Medulla oblongata (tissue), 1 donor: ENCODE results near the gene PSMB7.
A peak's percentile ranks its signal among the peaks of the same experiment; 100 is the strongest.
"Not testable (repeated sequence)": the region's sequence is repeated elsewhere in the genome, so short reads cannot be mapped to it uniquely, and the experiment has no call there.

Experiments
- DNase-seq: peaks from one replicate; pipeline ENCODE4 v3.0.0-alpha.2; 2015; ENCODE audit errors: extremely low spot score

The PSMB7 gene

DNA sequence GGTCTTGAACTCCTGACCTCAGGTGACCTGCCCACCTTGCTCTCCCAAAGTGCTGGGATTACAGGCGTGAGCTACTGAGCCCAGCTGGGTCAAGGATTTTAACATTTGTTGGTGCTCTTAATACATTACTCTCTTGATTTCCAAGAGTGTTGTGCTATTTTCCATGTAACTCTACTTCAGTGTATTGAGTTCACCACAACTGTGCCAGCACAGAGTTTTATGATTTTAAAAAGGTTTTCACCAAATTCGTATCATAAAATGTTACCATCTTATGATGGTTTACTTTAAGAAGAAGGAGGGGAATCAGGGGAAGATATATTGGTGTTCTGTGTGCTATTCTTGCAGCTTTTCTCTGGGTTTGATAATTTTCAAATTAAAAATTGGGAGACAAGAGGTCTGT is 28.4 kb upstream of the PSMB7 start:
- DNase-seq, result no peak

DNA sequence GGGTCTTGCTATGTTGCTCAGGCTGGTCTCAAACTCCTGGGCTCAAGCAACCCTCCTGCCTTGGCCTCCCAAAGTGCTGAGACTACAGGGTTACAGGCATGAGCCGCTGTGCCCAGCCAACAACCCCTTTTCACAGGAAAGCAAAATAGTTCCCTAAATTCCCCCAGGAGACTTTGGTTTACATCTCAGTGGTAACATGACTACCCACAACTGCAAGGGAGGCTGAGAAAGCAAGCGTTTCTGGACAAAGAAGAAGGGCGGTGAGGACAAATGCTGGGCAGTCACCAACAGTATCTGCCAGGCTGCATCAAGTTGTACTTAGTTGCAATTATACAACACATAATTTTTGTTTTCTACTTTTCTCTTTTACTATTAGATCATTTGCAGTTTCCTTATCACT is 27.6 kb upstream of the PSMB7 start:
- no peak for DNase-seq

DNA sequence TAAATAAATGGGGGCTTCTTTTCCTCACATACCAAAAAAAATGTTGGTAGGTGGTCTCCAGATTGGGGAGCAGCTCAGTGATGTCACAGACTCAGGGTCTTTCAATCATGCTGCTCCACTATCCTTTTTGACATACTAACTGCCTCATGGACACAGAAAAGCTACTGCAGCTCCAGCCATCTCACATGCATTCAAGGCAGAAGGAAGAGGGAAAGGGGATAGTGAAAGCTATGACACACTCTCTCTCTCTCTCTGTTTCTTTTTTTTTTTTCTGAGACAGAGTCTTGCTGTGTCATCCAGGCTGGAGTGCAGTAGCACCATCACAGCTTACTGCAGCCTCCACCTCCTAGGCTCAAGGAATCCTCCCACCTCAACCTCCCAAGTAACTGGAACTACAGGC is 27.1 kb upstream of the PSMB7 start:
- no peak for DNase-seq

DNA sequence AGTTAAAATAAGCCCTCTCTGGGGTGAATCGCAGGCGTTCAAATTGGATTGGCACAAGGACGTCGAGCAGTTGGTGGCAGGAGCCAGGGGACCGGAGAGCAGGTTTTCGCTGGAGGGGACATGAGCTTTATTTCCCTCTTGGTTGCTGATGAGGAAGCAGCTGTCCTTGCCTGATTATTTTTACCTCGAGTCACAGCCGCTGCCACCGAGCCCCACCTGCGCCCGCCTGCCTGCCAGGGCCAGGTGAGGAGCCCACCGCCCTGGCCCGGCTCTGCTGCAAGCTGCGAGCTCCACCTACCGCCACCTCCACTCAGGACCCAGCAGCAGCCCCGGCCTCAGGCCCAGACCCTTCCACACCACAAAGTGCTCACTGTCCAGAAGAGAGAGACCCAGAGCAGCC is 26.0 kb upstream of the PSMB7 start:
- no peak for DNase-seq

DNA sequence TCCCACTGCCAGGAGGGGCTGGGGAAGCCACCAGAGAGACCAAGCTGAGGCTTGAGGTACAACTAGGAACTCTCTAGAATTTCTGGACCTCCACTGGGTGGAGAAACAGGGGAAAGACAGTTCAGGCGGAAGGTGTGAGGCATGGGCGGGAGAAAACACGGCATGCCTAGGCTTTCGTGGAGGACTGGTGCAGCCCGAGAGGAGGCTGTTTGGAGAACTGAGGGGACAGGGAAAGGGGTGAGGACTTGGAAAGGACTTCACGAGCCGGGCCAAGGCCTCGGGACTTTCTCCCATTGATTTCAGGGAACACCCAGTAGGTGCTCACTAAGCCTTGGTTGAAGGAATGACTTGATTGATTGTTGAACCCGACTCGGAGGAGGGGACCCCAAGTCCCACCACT is 25.5 kb upstream of the PSMB7 start:
- no peak for DNase-seq

DNA sequence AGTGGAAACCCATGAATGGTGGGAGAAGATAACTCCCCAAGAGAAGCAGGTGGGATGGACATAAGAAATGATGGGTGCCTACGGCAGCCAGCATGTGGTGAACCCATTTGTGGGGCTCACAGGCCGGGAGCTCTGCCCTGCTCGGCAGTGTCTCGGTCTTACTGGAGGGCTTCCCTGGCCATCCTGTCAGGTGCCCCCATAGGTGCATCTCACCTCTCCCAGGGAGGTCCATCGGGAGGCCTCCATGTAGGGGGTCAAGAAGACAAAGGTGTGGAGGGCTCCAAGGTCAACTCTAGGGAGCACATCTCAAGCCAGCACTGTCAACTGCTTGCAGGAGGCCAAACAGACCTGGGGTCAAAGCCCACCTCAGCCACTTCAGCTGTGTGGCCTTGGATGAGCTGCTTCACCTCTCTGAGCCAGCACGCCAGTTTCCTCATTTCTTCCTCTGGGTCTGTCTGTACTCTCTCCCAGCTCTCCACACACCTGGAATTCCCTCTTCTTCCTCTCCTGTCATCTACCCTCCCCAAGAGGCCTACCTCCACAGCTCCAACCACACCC is 24.5 kb upstream of the PSMB7 start:
- no peak for DNase-seq

DNA sequence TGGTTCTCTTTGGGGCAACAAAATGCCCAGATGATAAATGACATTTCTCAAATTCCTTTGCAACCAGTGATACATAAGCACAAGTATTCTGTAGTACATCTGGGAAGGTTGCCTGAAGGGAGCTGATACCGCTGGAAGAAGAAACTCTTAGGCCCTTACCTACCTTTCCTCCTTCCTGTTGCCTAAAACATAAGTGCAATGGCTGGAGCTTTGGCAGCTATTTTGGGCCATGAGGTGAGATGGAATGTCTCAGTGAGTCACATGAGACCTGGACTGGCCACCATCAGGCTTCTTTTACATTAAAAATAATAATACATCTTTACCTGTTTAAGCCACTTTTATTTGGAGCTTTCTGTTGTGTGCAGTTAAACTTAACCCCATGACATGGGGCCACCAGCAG is 23.8 kb upstream of the PSMB7 start:
- DNase-seq, result no peak

DNA sequence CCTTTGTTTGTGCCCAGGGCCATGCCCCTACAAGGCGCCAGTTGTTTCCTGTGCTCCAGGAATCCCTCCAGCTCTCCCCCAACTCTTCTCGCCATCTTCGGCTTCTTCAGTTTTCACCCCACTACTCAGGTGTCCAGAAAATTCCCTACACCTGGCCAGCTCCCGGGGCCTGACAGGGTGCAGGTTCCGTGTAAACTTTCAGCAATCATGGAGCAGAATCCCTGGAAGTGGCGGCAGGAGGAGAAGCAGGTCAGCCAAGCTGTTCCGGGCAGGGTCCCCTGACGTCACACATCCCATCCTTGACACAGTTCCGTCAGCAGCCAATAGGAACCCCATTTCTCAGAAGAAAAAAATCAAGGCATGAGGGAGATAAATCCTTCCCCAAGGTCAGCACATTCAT is 22.8 kb upstream of the PSMB7 start:
- no peak for DNase-seq

DNA sequence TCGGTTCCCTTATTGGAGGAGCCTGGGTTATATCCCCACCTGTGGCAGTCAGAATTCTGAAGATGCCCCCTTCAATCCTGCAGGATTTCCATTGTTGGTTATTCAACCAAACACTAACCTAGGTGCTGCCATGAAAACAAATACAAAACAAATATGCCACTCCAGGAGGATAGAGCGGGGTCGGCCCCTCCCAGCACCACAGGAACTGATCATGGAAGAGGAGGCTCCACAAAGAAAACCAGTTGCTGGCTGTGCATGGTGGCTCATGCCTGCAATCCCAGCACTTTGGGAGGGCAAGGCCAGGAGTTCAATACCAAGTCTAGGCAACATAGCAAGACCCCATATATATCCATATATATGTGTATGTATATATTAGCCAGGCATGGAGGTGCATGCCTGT is 21.8 kb upstream of the PSMB7 start:
- no peak for DNase-seq

DNA sequence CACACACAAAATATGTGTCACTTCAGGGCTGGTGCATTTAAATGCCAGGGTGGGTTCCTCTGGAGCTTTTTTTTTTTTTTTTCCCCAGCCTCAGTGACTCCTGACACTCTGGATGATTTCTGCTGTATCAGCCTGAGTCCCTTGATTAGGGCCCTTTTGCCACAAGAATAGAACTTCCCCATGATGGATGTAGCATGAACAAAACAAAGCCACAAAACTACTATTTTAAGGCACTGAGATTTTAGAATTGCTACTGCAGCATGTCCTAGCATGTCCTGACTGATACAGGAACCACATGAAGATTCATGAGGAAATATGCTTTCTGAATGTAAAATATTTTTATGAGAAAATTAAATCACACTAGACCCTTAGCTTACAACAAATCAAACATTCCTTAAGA is 21.1 kb upstream of the PSMB7 start:
- no peak for DNase-seq

DNA sequence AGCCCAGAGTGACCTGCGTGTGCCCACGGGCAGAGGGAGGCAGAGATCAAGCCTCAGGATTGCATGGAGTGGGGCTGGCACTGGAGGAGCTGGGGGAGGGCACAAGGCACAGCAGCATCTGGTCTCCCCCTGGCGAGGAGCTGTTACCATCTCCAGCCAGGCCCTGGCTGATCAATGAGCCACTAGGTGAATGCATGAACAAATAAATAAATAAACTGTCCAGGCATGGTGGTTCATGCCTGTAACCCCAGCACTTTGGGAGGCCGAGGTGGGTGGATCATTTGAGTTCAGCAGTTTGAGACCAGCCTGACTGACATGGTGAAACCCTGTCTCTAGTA is 14.3 kb upstream of the PSMB7 start:
- DNase-seq, result no peak

DNA sequence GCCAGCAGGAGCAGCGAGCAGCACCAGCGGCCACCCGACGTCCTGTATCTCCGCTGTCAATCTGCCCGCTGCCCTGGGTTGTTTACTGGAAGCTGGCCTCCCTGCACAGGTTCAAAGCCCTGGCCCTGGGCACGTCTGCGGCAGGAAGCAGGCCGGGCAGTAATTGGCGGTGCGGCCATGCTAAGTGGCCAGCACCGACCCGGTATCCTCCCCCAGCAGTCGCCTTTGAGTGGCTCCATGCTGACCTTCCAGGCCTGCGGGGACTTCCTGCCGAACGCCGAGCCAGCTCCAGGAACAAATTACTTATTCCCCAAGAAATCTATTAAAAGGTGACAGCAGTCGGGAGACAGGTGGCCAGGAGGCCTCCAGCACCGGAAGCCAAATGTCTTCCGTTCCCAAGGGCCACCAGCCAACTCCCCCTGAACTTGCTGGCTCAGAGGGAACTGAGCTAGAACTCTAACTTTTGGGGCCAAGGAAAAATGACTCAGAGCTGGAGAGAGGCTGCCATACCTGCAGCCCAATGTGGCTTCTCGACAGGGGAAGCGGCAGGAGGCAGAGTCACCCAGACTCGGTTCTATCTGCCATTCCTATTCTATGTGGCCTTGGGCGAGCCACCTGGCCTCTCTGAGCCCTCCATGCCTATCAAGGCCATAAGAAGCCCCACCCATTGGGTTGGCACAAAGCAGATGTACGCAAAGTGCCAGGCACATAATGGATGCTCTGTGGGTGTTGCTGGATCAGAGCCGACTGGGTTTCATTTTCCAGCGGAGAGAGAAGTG is 13.7 kb upstream of the PSMB7 start:
- DNase-seq, result peak; percentile 29

DNA sequence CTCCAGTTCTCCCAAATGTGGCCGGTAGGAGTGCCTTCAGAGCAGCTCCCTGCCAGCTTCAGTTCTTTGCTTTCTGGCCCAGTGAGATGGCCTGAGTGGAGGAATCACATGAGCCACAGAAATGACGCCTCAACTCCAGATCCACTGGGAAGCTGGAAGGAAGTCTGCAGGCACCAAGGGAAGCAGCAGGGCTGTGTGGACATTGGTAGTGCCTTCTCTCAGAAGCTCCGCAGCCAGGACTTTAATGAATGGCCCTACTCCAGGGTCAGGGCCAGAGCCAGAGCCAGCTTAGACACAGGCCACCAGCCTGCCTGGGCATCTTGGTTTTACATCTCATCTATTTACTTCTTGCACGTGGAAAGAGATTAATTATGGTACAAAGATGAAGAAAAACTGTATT is 12.0 kb upstream of the PSMB7 start:
- DNase-seq, result no peak

DNA sequence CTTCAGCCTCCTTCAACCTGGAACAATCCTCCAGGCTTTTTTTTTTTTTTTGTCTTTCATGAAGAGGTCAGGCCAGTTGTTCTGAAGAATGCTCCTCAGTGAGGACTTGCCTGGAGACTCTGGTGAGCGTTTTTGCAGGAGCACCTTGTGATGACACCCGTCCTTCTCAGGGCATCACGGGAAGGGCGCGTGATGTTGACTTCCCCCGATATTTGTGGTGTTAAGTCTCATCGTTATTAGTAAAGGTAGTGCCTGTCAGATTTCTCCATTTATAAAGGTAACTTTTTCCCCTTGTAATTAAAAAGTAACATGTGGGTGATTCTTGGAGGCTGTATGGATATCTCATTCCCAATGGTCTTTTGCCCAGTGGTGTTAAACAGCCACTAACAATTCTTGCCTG is 11.1 kb upstream of the PSMB7 start:
- DNase-seq, result no peak

DNA sequence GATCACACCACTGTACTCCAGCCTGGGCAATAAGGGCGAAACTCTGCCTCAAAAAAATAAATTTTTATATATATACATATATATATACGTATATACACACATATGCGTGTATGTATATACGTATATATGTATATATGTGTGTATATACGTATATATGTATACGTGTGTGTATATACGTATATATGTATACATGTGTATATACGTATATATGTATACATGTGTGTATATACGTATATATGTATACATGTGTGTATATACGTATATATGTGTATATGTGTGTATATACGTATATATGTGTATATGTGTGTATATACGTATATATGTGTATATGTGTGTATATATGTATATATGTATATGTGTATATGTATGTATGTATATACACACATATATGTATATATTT is 10.5 kb upstream of the PSMB7 start:
- DNase-seq, result not testable (repeated sequence)

DNA sequence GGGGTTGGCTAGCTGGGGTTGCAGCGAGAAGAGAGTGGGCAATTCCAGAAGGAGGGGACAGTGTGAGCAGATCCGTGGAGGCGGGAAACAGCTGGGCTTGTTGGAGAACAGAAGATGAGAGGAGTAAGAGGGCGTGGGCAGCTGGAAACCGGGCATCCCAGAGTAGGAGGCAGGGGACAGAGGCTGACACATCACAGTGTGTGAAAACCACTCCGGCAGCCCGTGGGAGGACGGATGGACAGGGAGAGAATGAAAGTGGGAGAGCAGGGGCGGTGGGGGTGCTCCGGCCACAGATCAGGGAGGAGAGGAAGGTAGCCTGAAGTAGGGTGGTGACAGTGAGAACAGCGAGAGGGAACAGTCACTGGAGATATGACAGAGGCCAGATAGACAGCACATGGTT is 8.3 kb upstream of the PSMB7 start:
- DNase-seq, result no peak

DNA sequence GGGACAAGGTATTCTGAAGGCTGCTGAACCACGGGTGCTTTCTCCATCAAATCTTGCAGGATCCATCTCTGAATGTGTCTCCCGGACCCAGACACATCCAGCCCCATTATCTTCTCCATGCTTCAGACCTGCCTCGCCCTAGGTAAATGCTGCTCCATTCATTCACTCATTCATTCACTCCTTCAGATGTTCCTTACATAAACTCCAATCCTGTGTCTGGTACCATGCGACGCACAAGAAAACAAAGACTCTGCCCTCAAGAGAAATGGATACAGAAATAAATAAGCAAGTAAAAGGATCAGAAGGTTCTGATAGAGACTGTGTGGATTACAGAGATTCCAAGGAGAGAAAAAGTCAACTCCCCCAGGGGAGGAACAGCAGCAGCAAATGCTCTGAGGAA is 7.9 kb upstream of the PSMB7 start:
- no peak for DNase-seq

DNA sequence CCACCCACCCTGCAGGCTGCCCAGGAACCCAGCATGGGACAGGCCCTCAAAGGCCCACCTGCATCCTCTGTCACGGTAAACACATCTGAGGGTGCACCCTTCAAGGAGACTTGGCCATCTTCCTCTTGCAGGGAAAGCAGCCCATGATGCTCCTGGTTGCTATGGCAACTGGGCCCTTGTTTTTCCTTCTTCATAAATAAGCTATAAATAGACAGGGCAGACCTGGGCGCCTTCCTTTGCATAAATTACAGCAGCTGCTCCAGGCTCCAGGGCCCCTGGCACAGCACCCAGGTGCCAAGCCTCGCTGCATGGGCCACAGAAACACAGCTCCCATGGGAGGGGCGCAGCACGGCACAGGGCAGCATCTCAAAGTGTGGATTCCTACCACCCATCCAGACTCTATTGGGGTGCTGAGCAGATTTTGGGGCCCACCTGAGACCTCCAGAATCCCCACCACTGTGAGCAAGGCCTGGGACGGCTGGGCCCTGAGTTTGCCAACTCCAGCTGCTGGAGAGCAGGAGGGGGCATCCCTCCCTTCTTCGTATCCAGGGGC is 5.8 kb upstream of the PSMB7 start:
- no peak for DNase-seq

DNA sequence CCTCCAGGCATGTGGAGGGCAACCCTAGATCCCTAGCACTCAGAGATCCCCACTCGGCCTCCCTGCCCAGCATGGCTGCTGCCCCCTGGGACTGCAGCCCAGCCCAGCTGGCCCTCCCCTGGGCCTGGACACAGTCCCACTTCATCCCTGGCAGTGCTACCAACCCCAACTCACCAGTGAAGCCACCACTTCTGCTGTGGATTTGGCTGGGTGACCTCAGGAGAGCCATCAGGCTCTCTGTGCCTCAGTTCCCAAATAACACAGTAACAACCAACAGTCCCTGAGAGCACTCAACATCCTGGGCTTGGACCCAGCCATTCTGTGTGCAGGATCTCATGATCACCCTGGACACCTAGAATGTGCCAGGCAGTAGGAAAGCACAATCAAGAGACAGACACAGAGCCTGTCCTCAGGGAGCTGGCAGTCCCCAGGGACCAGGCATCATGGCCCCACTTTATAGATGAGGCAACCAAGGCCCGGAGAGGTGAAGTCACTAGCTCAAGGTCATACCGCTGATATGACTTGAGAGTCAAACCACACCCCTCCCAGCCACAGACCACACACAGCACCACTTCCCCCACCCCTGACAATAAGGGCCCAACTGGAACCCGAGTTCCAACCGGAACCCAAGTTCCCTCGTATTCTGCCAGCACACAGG is 4.7 kb upstream of the PSMB7 start:
- DNase-seq, result no peak

DNA sequence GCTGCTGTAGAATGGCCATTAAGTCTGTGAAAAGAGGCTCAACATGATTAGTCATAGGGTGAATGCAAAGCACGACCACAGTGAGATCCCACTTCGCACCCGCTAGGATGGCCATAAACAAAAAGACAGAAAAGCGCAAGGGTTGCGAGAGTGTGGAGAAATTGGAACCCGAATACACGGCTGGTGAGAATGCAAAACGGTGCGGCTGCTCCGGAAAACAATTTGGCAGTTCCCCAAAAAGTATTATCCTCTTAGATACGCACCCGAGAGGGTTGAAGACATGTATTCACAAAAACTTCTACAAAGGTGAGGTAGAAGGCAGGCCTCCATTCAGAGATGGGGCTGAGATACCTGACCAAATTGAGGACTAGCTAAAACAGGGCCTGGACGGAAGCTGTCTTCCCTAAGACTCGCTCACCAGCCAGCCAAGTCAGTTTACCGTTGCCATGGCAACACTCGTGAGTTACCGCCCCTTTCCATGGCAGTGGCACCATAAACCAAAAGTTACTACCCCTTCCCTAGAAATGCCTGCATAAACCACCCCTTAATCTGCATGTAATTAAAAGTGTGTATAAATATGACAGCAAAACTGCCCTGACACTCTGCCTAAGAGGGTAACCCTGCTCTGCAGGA is 726 bp upstream of the PSMB7 start:
- peak; percentile 7 for DNase-seq

DNA sequence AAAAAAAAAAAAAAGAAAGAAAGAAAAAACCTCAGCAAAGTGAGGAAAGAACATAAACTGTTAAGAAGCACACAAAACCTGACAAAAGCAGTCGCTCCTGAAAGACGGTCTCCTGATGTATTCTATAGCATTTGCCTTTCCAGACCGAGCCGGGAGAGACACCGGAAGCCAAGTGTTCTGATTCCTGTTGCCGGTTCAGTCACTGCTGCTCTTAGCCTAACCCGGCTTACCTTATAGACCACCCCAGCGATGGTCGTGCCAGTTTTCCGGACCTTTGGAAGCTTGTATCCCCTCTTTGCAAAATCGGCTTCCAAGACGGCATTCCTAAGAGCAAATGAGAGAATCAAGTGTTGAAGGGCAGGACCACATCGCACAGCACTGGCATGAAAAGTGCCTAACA is 630 bp downstream of the PSMB7 start:
- no peak for DNase-seq

DNA sequence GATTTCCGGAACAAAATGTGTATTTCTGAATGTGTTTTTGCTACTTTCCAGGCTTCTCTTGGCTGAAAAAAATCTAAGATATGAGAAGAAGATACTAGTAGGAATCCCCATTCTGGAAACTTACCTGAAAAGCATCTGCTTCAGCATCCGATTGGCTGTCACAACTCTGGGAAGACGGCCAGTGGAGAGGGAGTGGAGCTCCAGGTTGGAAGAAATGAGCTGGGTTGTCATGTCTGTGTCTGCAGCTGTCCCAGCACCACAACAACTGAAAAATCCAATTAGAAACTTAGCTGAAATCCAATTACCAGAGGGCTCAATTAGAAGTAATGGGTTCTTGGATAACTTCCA is 3.0 kb downstream of the PSMB7 start:
- DNase-seq, result no peak
